Thymus (tissue), 11 donors: ENCODE data around the gene KIF17. TPM values are rescaled to one million over a fixed set of nuclear protein-coding genes. Genes with fewer than 3 reads are reported as not detected.
A peak's percentile ranks its signal among the peaks of the same experiment; 100 is the strongest.
"Not testable (repeated sequence)": the region's sequence is repeated elsewhere in the genome, so short reads cannot be mapped to it uniquely, and the experiment has no call there.

ENCODE experiments used
- DNase-seq, 9 donors: peaks; one replicate each; pipeline ENCODE4 v3.0.0-alpha.2; 2013; ENCODE audit warnings: low spot score in 9 of 9, low read depth in 6 of 9, missing footprints in 1 of 9
- H3K27ac ChIP-seq, 2 donors: one replicate each; pipeline ENCODE4 v1.5.1; 2013; ENCODE audit warnings: control low read depth in 1 of 2, low read depth in 1 of 2, low read length in 1 of 2, mild to moderate bottlenecking in 1 of 2, moderate library complexity in 1 of 2
- H3K27me3 ChIP-seq, 2 donors: one replicate each; pipeline ENCODE4 v1.5.1; 2013; ENCODE audit warnings: low read length in 1 of 2; ENCODE audit not compliant: control insufficient read depth in 2 of 2, insufficient read depth in 1 of 2
- H3K36me3 ChIP-seq, 2 donors: one replicate each; pipeline ENCODE4 v1.5.1; 2013; ENCODE audit warnings: low read length in 1 of 2, mild to moderate bottlenecking in 1 of 2, moderate library complexity in 1 of 2; ENCODE audit not compliant: control insufficient read depth in 2 of 2, insufficient read depth in 2 of 2
- H3K4me1 ChIP-seq, 2 donors: one replicate each; pipeline ENCODE4 v1.5.1; 2013; ENCODE audit warnings: low read length in 2 of 2; ENCODE audit not compliant: control insufficient read depth in 2 of 2, insufficient read depth in 2 of 2
- H3K4me3 ChIP-seq, 2 donors: one replicate each; pipeline ENCODE4 v1.5.1; 2013; ENCODE audit warnings: low read length in 2 of 2, control low read depth in 1 of 2, mild to moderate bottlenecking in 1 of 2
- H3K9me3 ChIP-seq, 2 donors: one replicate each; pipeline ENCODE4 v1.5.1; 2013; ENCODE audit warnings: low read length in 1 of 2, mild to moderate bottlenecking in 1 of 2; ENCODE audit not compliant: control insufficient read depth in 2 of 2, insufficient read depth in 1 of 2
- WGBS: extraction: QIAGEN DNeasy Blood & Tissue Kit; methylation state at CpG from one replicate; pipeline ENCODE4 v1.1.7; 2013; 5-methylcytosine and 5-hydroxymethylcytosine counted together
- polyA plus RNA-seq: library from polyadenylated mRNA; stranded (reverse); fragments of 200-250 nt; gene quantifications from one replicate; pipeline ENCODE4 v1.2.3, GENCODE V29; 2013
- total RNA-seq: library from RNA; stranded (reverse); fragments of 120-200 nt; gene quantifications from one replicate; pipeline ENCODE4 v1.2.4, GENCODE V29; 2013
- donor health status: healthy.

KIF17 gene
- total and polyA plus RNA-seq, 2 donors = 0.85 to 1.0 TPM

DNA sequence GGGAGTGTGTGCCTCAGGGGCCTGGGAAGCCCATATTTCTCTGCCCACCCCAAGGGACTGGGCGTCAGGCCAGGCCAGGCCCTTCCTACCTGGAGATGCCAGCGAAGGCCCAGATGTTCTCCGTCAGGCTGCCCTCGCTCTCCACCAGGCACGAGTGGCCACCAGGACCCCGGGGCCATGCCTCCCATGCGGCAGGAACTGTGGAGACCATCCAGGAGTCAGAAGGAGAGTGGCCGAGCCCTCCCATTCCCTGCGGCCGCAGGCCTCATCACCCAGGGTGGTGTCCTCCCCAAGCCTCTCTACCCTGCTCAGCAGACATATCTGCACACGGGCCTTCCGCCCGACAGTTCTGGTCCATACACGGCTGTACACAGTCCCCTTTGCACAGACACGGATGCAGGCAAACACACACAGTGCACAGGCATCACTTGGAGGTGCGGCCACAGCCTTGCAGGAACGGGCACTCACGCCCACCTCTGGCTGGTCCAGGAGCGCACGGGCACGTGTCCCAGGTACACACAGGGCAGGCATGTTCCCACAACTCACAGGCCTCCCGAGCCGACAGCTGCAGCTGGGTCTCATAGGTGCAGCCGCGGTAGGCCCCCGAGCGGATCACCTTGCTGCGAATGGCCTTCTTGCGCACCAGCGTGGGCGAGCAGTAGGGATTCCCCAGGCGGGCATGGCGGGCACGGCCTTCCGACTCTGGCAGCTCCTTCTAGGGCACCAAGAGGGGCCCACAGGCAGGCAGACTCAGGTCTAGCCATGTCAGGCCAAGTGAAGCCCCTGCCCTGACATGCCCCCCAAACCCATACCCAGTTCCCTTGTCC is 5.9 kb upstream of the KIF17 start:
- no peak overlapping the region for H3K4me3 ChIP-seq
- H3K27ac ChIP-seq = no peak overlapping the region
- no peaks in the 10 kb centered on the region for H3K36me3 ChIP-seq
- WGBS = 96% methylated on average over 35 of the region's 35 CpGs
- DNase-seq = no peak
- H3K9me3 ChIP-seq = no peaks in the 10 kb centered on the region
- H3K27me3 ChIP-seq = peaks cover 3 to 44% of the 10 kb centered on the region in 2 donors
- no peaks in the 10 kb centered on the region for H3K4me1 ChIP-seq

- no peak overlapping the region for H3K4me3 ChIP-seq
- H3K27ac ChIP-seq = no peak overlapping the region
- H3K9me3 ChIP-seq = no peaks in the 10 kb centered on the region
- DNase-seq = no peak
- whole genome bisulfite sequencing = 95% methylated on average over 4 of the region's 4 CpGs
- H3K27me3 ChIP-seq = peaks cover 2 to 44% of the 10 kb centered on the region in 2 donors
- H3K36me3 ChIP-seq = no peaks in the 10 kb centered on the region
- peaks cover 0 to 2% of the 10 kb centered on the region in 2 donors for H3K4me1 ChIP-seq
Measured at GRCh38 chr1:20723159-20723536, 5.3 kb upstream of the KIF17 start.

DNA sequence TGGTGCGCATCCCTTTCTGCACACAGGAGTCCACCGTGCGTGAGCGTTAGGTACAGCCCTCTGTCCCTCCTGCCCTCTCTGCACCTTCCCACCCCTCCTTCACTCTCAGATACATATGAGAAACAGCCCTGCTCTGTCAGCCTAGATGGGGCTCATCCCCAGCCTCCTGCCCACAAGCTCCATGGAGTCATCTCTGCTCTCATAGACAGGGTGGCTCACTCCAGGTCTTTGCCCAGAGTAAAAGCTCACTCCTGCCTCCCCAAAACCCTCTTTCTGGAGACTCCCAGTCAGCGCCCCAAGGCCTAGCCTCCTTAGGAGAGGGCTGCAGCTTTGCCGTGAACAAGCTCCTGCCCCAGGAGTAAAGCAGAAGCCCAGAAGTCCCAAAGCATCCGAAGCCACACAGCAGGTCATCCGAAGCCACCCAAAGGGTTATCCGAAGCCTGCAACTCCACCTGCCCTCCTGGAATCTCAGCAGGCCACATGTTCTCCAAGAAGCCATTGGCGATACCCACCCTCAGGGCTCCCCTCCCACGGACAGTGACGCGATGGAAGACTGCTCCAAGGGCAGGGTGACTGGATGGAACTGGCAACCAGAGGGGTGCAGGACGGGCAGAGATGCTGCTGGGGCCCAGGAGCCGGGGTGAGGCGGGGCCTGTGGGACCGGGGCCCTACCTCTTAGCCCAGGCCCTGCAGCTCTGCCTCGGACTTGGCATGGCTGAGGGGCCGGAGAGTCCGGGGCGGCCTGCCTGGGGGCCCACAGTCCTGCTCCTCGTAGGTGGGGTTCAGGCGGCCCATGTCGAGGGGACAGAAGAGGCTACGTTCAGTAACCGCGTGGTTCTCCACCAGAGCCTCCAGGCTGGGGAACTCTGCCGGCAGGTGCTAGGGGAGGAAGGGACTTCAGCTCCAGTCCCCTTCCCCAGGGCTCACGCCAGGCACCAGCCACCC is 3.6 kb upstream of the KIF17 start:
- Histone ChIP-seq H3K4me1 (peaks cover 4% of the 10 kb centered on the region in 2 donors), H3K27me3 (peaks cover 12 to 47% of the 10 kb centered on the region in 2 donors), H3K4me3 (no peak overlapping the region), H3K27ac (no peak overlapping the region), H3K36me3 (no peaks in the 10 kb centered on the region), H3K9me3 (no peaks in the 10 kb centered on the region)
- no peak for DNase-seq
- WGBS = 94% methylated on average over 29 of the region's 29 CpGs

GRCh38 chr1:20720631-20721091 is 2.9 kb upstream of the KIF17 start:
- Histone ChIP-seq H3K36me3 (no peaks in the 10 kb centered on the region), H3K9me3 (no peaks in the 10 kb centered on the region), H3K4me3 (no peak overlapping the region), H3K27ac (no peak overlapping the region), H3K4me1 (peaks cover 4% of the 10 kb centered on the region in 2 donors), H3K27me3 (peaks cover 15 to 51% of the 10 kb centered on the region in 2 donors)
- WGBS = 96% methylated on average over 12 of the region's 12 CpGs
- no peak for DNase-seq

- Histone ChIP-seq H3K27me3 (peaks cover 15 to 57% of the 10 kb centered on the region in 2 donors), H3K27ac (no peak overlapping the region), H3K36me3 (no peaks in the 10 kb centered on the region), H3K4me3 (no peak overlapping the region), H3K9me3 (no peaks in the 10 kb centered on the region), H3K4me1 (peaks cover 4% of the 10 kb centered on the region in 2 donors)
- DNase-seq = no peak
- 93% methylated on average over 5 of the region's 5 CpGs for WGBS
Measured at GRCh38 chr1:20719871-20720620, 2.2 kb upstream of the KIF17 start.

GRCh38 chr1:20719261-20719660 is 1.5 kb upstream of the KIF17 start:
- no peak for DNase-seq
- Histone ChIP-seq H3K27me3 (peaks cover 15 to 57% of the 10 kb centered on the region in 2 donors), H3K9me3 (no peaks in the 10 kb centered on the region), H3K36me3 (no peaks in the 10 kb centered on the region), H3K4me3 (no peak overlapping the region), H3K4me1 (peaks cover 4% of the 10 kb centered on the region in 2 donors), H3K27ac (no peak overlapping the region)
- WGBS = 89% methylated on average over 8 of the region's 8 CpGs

GRCh38 chr1:20718343-20718882 is 606 bp upstream of the KIF17 start:
- H3K27me3 ChIP-seq = peaks cover 15 to 57% of the 10 kb centered on the region in 2 donors
- H3K4me3 ChIP-seq = peak overlapping the region in 1 of 2 donors; percentile 48
- DNase-seq, H3K9me3 ChIP-seq, H3K27ac ChIP-seq, H3K4me1 ChIP-seq, H3K36me3 ChIP-seq: not testable (repeated sequence)
- 71% methylated on average over 17 of the region's 17 CpGs for WGBS

- no peak overlapping the region for H3K4me3 ChIP-seq
- H3K36me3 ChIP-seq = no peaks in the 10 kb centered on the region
- 88% methylated on average over 13 of the region's 13 CpGs for WGBS
- no peaks in the 10 kb centered on the region for H3K9me3 ChIP-seq
- DNase-seq = no peak
- peaks cover 4% of the 10 kb centered on the region in 2 donors for H3K4me1 ChIP-seq
- H3K27me3 ChIP-seq = peaks cover 15 to 56% of the 10 kb centered on the region in 2 donors
- no peak overlapping the region for H3K27ac ChIP-seq
Measured at GRCh38 chr1:20716232-20716631, 1.6 kb downstream of the KIF17 start.
